Right renal pelvis (tissue), 4 donors: Measurements from ENCODE around the gene FMN1. TPM values are rescaled to one million over a fixed set of nuclear protein-coding genes. Genes with fewer than 3 reads are reported as not detected.

Experiments used
- DNase-seq, 4 donors: peaks; one replicate each; pipeline ENCODE4 v3.0.0-alpha.2; 2013; ENCODE audit warnings: low read depth in 4 of 4, low spot score in 3 of 4, missing footprints in 1 of 4
- polyA plus RNA-seq, 4 donors: library from polyadenylated mRNA; unstranded; fragments of 120-200 nt; gene quantifications; one replicate each; pipeline ENCODE4 v1.2.1, GENCODE V29; 2013; ENCODE audit not compliant: insufficient read length in 4 of 4

FMN1 gene
- polyA plus RNA-seq, 4 donors: 16.4 to 18.6 (median 17.1) TPM

- no peak for DNase-seq
Observed at GRCh38 chr15:33069161-33069560, 125.4 kb downstream of the FMN1 start.

- DNase-seq: peak in 2 of 4 donors; percentile 28 to 34
Observed at GRCh38 chr15:33068511-33068990, 126.0 kb downstream of the FMN1 start.

- DNase-seq: peak in 1 of 4 donors; percentile 13
Observed at GRCh38 chr15:33068007-33068481, 126.5 kb downstream of the FMN1 start.

GRCh38 chr15:33067456-33067855 lies 127.1 kb downstream of the FMN1 start:
- no peak for DNase-seq

- no peak for DNase-seq
Observed at GRCh38 chr15:33066584-33066983, 127.9 kb downstream of the FMN1 start.

- DNase-seq: no peak
Observed at GRCh38 chr15:33064878-33065277, 129.6 kb downstream of the FMN1 start.

- no peak for DNase-seq
Observed at GRCh38 chr15:33059184-33059583, 135.3 kb downstream of the FMN1 start.

- DNase-seq: no peak
Observed at GRCh38 chr15:33057845-33058244, 136.7 kb downstream of the FMN1 start.

GRCh38 chr15:33055962-33056361 lies 138.6 kb downstream of the FMN1 start:
- DNase-seq: no peak

- DNase-seq: no peak
Observed at GRCh38 chr15:33051528-33051927, 143.0 kb downstream of the FMN1 start.

GRCh38 chr15:33048255-33048654 lies 146.3 kb downstream of the FMN1 start:
- no peak for DNase-seq

- DNase-seq: no peak
Observed at GRCh38 chr15:33047077-33047476, 147.4 kb downstream of the FMN1 start.

GRCh38 chr15:33046329-33046728 lies 148.2 kb downstream of the FMN1 start:
- no peak for DNase-seq

GRCh38 chr15:33045066-33045810 lies 149.3 kb downstream of the FMN1 start:
- DNase-seq: no peak

GRCh38 chr15:33044598-33044997 lies 149.9 kb downstream of the FMN1 start:
- DNase-seq: no peak

GRCh38 chr15:33043636-33044035 lies 150.9 kb downstream of the FMN1 start:
- no peak for DNase-seq

GRCh38 chr15:33040496-33040895 lies 154.0 kb downstream of the FMN1 start:
- no peak for DNase-seq

- no peak for DNase-seq
Observed at GRCh38 chr15:33034588-33034987, 159.9 kb downstream of the FMN1 start.

GRCh38 chr15:33032053-33032452 lies 162.5 kb downstream of the FMN1 start:
- DNase-seq: no peak

GRCh38 chr15:33031324-33031821 lies 163.1 kb downstream of the FMN1 start:
- DNase-seq: no peak

GRCh38 chr15:33030315-33030714 lies 164.2 kb downstream of the FMN1 start:
- DNase-seq: no peak

- no peak for DNase-seq
Observed at GRCh38 chr15:33029109-33029652, 165.3 kb downstream of the FMN1 start.
